Measurements from ENCODE around the gene LENG8.
"Not testable (repeated sequence)": the region's sequence is repeated elsewhere in the genome, so short reads cannot be mapped to it uniquely, and the experiment has no call there.

LENG8 gene

DNA sequence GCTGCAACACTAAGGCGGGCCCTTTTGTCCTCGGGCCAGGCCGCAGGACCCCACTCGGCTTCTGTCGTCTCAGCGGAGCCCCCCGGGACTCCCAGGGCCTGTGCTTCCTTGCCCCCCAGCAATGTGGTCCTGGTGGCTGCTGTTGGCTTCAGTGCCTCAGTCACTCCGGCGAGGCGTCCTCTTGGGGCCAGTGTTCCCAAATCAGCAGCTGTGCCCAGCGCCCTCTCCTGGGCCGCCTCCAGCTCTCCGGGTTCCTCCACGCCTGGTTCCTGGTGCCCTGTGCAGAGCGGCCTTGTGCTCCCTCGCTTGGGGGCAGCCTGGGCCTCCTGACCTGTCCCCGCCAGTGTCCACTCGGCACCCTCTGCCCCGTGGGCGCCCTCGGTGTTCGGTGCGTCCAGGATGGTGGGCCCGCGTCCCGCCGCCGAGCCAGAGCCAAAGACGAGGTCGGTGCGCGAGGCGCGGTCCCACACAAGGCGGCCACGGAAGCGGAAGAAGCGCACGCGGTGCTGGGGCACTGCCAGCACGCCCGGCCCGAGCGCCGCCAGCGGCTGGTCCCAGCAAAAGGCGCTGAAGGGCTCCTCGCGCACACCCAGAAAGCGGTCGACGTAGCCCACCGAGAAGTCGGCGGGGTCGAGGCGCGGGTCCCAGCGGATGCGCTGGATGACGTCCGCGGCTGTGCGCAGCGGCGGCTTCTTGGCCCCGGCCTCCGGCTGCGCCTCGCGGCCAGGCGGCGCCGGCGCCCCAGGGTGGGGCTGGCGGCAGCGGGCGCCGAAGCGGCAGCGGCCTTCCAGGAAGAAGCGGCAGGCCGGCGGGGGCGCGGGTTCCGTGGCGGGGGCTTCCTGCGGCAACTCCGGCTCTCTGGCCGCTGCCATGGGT lies 13.9 kb downstream of the LENG8 start:
- DNase-seq = peak; percentile 30 to 51

DNA sequence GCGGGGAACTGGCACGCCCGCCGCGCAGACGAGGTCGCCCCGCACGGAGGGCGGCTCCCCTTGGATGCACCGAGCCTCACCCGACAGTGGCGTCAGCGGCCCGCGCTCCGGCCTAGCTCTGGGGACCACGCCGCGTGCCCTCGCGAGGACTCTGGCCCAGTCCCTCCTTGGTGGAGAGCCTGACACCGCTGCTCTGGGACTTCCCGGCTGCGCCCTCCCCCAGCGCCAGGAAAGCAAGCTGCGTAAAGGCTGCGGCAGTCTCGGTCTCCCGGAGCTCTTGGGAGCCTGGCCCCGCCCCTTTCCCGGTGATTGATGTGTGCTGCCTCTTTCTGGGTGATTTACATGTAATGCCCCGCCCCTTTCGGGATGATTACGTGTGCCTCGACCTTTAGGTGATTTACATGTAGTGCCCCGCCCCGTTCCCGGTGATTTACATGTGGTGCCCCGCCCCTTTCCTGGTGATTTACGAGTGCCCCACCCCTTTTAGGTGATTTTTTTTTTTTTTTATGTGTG lies 14.6 kb downstream of the LENG8 start, which contains the start of gene LENG9:
Gene LENG9, minus strand, starts transcription at position 248 of the 513 bp plus-strand sequence. CDS start 252 bp downstream, outside the sequence.
- peak; percentile 78 to 92 for DNase-seq

DNA sequence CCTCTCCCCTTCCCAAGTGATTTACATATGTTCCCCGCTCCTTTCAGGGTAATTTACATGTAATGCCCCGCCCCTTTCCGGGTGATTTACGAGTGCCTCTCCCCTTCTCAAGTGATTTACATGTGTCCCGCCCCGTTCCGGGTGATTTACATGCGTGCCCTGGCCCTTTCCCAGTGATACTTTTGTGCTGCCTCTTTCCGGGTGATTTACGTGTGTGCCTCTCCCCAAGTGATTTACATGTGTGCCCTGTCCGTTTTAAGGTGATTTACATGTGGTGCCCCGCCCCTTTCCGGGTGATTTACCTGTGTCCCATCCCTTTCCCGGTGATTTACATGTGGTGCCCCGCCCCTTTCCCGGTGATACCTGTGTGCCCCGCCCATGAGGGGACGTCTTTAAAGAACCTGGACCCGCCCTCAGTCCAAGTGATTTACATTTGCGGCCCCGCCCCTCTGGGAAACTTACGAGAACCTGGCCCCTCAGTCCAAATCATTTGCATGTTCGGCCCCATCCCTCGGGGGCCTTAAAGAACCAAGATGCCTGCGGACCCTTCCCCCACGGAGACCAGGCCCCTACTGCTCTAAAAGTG lies 15.1 kb downstream of the LENG8 start:
- DNase-seq = peak; percentile 62 to 86

DNA sequence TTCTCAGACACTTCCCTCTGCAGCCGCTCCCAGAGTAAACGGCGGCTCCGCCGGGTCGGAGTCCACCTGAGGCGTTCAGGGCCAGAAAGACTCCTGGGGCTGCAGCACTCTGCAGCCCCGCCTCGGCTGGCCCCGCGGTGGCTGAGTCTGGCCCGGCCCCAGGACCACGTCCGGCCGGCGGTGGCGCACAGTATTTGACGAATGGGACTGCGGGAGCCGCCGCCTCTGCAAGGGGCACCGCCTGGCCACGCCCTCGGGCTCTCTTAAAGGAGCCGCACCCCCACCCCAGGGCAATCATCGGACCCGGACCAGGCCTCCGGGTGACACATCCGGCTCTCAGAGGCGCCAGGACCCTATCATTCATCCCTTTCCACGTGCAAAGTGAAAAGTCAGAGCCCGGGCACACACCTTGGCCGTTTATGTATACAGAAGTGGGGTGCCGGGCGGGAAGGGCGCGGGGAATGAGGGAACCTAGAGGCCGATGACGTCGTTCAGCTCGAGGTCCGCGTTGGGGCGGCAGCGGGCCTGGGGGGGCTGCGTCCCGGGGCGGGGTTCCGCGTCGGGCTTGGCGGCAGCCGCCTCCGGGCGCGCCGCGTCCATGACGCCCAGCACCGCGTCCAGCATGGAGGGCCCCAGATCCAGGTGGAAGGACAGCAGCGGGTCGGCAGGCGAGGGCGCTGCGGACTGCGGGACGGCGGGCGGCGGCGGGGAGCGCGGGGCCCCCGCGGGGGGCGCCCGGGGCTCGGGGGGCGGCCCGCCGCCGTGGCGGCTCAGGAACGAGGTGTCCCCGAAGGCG lies 15.8 kb downstream of the LENG8 start:
- peak in 1 of 2 experiments; percentile 84 for DNase-seq

DNA sequence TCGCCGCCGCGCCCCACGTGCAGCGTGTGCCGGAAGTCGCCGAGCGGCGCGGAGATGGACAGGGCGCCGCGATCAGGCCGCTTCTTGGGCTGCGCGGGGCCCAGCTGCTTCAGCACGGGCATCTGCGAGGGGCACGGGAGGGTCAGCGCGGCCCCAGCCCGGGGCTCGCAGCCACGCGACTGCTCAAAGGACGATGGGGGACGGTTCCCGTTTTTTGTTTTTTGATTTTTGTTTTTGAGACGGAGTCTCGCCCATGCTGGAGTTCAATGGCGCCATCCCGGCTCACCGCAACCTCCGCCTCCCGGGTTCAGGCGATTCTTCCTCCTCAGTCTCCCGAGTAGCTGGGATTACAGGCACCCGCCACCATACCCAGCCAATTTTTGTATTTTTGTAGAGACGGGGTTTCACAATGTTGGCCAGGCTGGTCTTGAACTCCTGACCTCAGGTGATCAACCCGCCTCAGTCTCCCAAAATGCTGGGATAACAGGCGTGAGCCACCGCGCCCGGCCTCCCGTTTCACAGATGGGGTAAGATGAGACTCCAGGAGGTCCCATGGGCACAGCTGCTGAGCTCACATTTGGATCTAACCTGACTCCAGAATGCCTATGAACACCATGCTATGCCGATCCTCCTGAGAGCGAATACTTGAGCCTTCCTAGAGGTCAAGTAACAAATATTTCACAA lies 16.6 kb downstream of the LENG8 start:
- DNase-seq = no peak

DNA sequence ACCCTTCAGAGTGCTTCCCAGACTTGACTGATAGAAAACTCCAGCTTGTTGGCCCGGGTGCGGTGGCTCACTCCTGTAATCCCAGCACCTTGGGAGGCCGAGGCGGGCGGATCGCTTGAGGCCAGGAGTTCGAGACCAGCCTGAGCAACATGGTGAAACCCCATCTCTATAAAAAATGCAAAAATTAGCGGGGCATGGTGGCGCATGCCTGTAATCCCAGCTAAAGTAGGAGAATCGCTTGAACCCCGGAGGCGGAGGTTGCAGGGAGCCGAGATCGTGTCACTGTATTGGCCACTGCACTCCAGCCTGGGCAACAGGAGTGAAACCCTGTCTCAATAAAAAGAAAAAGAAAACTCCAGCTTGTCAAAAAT lies 17.1 kb downstream of the LENG8 start:
- DNase-seq = not testable (repeated sequence)

DNA sequence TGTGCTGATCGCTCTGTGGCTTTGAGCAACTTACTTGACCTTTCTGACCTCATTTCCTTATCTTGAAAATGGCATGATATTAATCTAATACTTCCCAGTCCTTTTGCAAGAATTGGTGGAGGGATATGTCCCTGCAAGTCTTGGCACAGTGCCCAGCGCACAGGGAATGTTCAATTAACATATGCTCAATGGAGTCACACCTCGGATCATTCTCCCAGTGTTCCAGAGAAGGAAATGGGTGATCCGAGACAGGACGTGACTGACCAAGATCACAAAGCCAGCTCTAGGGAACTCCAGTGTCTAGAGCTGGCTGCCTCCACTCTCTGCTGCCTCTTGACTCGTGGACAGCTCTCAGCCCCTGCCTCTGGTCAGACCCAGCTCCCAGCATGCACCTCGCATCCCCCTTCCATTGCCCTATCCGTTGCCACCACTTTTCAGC lies 20.5 kb downstream of the LENG8 start:
- no peak for DNase-seq

DNA sequence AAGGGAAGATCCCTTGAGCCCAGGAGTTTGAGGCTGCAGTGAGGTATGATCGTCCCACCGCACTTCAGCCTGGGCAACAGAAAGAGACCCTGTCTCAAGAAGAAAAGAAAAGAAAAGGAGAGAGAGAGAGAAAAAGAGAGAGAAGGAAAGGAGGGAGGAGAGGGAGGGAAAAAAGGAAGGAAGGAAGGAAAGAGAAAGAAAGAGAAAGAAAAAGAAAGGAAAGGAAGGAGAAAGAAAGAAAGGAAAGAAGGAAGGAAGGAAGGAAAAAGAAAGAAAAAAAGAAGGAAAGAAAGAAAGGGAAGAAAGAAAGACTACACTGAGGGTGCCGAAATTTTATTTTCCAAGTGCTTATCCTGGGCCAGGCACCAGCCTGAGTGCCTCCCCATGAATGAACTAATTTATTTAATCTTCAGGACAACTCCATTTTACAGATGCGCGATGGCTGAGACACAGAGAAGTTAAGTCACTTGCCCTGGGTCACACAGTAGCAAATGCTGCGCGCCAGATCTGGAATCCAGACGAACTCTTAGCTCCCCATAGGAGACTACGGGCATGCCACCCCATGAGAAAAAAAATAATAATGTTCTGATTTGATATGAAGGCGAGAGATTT lies 21.4 kb downstream of the LENG8 start:
- no peak for DNase-seq

DNA sequence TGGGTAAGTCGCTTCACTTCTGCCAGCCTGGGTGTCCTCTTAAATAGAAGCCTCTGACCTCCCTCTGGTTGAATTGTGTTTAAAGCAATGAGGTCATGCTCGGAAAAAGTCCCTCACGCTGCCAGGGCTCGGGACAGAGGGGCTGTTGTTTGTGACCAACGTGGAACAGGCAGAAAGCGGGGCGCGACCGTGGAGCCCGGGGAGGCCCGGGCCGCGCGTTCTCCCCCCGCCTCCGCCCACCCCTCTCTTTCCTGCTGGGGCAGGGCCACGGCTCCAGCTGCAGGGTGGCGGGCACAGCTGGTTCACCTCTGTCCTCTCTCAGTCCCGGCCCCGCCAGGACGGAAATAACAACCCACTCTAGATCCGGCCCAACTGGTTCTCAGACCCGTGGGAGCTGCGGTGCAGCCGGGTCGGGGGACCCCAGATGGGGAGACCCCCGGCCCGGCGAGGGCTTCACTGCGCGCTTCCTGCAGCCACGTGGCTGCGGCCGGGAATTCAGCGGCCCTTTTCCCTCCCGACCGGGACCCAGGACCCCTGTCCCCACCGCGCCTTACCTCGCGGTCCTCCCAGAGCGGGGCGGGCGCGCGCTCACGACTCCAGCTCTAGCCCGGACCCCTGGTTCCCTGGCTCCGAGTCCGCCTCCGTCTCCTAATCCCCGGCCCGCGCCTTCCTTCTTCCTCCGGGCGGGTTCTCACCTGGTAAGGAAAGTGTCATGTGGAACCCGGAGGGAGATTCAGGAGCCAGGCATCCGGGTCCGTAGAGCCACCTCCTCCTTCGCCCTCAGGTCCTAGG lies 22.2 kb downstream of the LENG8 start:
- DNase-seq = no peak

DNA sequence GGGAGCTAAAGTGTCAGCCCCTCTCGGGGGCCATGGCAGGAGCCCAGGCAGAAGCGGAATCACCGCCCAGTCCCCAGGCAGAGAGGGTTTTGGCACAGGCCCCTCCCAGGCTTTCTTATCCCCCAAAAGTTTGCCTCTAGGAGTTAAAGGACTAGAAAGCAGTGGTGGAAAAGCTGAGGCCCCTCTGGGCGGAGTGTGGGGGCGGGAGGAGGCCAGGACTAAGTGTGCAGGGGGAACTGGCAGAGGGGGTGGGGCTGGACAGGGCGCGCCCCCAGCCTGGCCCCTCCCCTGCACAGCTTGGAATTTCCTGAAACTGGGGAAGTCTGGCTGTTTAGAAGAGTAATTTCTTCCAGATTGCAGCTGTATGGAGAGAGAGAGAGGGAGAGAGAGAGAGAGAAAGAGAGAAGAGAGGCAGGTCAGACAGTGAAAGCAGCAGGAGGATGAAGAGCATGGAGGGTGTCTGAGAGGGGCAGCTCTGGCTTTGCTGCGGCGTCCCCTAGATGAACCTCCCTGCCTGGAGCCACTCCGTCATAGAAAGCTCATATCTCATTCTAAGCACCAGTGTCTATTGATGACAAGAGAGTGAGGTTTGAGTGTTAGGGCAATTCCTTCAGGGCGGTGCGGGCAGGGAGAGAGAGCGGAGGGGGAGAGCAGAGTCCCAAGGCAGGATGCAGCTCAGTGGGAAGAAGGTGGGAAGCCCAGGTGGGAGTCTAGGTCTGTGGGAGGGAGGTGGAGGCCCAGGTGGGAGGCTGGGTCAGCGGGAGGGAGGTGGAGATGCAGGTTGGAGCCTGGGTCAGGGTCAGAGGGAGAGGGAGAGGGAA lies 24.3 kb downstream of the LENG8 start, which contains the start of gene CDC42EP5:
Gene CDC42EP5, minus strand, starts transcription at position 226 of the 821 bp plus-strand sequence. CDS start 7,749 bp downstream, outside the sequence.
- no peak for DNase-seq

DNA sequence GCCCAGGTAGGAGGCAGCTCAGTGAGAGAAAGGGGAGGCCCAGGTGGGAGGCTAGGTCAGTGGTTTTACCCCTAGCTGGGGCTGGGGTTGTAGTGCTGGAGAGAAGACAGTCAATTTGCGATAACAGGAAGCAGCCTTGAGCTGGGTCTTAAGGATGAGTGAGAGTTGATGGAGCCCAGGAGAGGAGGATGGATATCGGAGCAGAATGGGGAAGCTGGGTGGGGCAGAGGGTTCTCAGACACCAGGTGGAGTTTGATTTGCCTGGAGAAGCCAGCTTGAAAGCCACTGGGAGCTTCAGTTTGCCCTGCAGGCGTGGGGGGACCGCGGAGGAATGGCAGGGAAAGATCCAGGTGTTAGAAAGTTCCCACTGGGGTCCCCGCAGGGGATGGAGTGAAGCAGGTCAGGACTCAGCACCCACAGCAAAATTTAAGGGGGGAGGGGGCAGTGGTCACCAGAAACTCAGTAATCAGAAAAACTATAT lies 24.9 kb downstream of the LENG8 start:
- DNase-seq = no peak

DNA sequence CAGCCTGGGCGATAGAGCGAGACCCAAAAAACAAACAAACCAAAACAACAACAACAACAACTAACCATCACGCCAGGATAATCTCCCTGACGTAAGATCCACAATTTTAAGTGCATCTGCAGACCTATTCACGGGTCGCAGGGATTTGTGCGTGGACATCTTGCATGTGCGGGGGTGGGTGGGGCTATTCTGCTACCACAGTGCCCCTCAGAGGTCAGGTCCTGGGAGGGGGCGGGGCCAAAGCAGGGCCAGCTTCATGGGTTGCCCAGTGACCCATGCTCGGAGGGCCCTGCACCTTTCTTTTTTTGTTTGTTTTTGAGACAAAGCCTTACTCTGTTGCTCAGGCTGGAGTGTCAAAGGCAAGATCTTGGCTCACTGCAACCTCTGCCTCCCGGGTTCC lies 26.7 kb downstream of the LENG8 start:
- no peak for DNase-seq

DNA sequence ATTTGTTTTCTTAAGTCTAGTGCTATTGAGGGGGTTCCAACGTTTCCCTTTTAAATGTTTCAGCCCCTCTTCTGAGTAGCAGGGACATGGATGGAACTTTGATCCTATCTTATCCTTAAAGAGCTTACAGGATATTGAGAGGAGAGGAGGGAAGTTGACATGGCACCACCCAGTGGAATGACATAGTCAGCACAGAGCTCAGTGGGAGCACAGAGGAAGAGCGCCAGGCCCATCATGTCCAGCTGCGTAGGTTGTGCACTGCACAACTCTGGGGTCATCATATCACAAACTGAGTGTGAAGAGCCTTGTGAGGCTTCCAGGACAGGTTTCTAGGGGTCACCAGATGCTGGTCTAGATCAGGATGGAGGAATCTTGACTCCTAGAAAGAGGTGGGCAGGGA lies 28.7 kb downstream of the LENG8 start:
- DNase-seq = no peak

DNA sequence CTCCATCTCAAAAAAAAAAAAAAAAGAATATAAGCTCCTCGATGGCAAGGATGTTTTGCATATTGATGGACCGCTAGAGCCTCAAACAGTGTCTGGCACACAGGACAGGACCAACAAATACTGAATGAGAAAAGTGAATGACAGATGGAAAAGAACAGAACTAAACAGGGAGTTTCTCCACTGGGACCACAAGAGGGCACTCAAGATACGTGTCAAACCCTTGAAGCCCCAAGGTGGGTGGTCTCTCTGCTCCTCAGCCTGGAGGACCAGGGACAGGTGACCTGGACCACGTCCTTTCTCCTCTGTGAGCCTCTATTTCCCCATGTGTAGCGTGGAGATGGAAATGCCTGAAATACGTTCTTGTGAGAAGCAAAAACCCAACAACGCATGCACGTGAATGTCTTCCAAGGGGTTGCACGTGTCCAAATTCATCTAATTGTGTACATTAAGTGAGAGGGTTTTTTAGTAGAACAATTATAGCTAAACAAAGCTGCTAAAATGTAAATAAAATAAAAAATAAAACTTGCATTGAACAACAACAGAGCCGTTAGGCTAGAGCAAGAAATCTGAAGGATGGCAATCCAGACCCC lies 29.8 kb downstream of the LENG8 start:
- DNase-seq = peak in 1 of 2 experiments; percentile 39

DNA sequence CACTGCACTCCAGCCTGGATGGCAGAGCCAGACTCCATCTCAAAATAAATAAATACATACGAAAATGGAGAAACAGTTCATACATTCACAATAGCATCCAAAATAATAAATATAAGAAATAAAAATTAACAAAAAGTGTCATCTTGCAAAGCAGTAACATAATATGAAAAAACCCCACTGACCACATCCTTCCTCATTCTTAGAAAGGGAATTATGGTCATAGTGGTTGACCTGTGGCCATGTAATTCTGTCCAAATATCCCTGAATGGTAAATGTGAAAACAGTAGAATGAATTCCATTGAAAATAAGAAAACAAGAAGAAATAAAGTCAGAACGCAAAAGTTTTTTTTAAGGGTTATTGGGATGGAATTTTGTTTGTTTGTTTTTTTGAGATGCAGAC lies 31.1 kb downstream of the LENG8 start:
- DNase-seq = no peak

DNA sequence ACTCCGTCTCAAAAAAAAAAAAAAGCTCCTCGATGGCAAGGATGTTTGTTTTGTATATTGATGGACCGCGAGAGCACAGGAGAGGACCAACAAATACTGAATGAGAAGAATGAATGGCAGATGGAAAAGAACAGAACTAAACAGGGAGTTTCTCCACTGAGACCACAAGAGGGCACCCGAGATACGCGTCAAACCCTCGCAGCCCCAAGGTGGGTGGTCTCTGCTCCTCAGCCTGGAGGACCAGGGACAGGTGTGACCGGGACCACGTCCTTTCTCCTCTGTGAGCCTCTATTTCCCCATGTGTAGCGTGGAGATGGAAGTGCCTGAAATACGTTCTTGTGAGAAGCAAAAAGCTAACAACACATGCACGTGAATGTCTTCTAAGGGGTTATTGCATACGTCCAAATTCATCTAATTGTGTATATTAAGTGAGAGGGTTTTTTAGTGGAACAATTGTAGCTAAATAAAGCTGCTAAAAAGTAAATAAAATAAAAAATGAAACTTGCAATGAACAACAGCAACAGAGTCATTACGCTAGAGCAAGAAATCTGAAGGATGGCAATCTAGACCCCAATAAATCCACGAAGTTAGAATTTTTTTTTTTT lies 32.4 kb downstream of the LENG8 start:
- DNase-seq = peak in 1 of 2 experiments; percentile 32

DNA sequence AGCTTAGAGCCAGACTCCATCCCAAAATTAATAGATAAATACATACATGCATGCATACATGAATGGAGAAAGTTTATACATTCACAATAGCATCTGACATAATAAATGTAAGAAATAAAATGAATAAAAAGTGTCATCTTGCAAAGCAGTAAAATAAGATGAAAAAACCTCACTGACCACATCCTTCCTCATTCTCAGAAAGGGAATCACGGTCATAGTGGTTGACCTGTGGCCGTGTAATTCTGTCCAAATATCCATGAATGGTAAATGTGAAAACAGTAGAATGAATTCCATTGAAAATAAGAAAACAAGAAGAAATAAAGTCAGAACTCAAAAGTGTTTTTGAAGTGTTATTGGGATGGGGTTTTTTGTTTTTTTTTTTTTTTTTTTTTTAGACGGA lies 33.9 kb downstream of the LENG8 start:
- DNase-seq = no peak

DNA sequence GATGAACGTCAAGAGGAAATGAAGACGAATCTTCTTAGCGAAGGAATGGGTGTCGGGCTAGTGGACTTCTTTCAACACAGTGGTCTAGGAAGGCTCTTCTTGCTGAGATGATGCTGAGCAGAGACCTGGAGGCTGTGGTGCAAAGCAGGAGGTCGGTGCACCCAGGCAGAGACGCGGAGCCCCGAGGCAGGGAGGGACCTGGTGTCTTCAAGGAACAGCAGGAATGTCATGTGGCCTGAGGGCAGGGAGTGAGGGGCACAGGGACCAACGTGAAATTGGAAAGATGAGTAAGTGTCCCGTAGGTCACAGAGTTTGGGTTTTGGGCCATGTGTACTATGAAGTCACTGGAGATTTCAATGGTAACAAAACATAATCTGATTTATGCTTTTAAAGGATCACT lies 35.5 kb downstream of the LENG8 start:
- DNase-seq = no peak

DNA sequence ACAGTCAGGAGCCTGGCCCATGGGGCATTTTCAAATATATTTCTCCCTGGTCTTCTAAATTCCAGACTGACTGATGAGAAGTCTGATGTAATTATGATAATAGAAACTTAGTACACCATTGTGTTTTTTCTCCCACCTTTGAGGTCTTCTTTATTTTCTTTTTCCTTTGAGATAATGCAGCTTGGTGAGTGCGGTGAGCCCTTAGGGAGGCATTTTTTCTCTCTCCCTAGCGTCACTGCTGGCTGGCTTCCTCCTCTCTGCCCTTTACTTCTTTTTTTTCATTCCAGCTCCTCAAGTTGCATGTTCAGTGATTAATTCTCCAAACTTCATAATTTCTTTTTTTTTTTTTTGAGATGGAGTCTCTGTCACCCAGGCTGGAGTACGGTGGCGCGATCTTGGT lies 36.9 kb downstream of the LENG8 start:
- no peak for DNase-seq

All from SW 1271 (cell line).